NOMO-1 treated with dmso at 0.1 percent for 144 hours (cell line): ENCODE measurements around the gene NOL12.
A peak's percentile ranks its signal among the peaks of the same experiment; 100 is the strongest.
"Not testable (repeated sequence)": the region's sequence is repeated elsewhere in the genome, so short reads cannot be mapped to it uniquely, and the experiment has no call there.

Source experiments
- DNase-seq: peaks from one replicate; lab custom pipeline; 2025; ENCODE audit not compliant: unreplicated experiment; lab: John Stamatoyannopoulos, UW

NOL12 gene

GRCh38 chr22:37679670-37680069 lies 6.5 kb upstream of the NOL12 start:
- no peak for DNase-seq

GRCh38 chr22:37680191-37680851 lies 5.8 kb upstream of the NOL12 start:
- no peak for DNase-seq

- no peak for DNase-seq
Measured at GRCh38 chr22:37681001-37681424, 5.1 kb upstream of the NOL12 start.

- peak; percentile 48 for DNase-seq
Measured at GRCh38 chr22:37681556-37682049, 4.5 kb upstream of the NOL12 start.

GRCh38 chr22:37684803-37685615 lies 1.1 kb upstream of the NOL12 start:
- no peak for DNase-seq

- no peak for DNase-seq
Measured at GRCh38 chr22:37690407-37690806, 4.3 kb downstream of the NOL12 start.

GRCh38 chr22:37690901-37691504 lies 4.9 kb downstream of the NOL12 start:
- DNase-seq = no peak

GRCh38 chr22:37692627-37693285 lies 6.6 kb downstream of the NOL12 start:
- no peak for DNase-seq

- not testable (repeated sequence) for DNase-seq
Measured at GRCh38 chr22:37694131-37694530, 8.0 kb downstream of the NOL12 start.

GRCh38 chr22:37696260-37696656 lies 10.1 kb downstream of the NOL12 start:
- DNase-seq = not testable (repeated sequence)

- DNase-seq = no peak
Measured at GRCh38 chr22:37696657-37697537, 10.8 kb downstream of the NOL12 start, which contains the start of gene TRIOBP. Gene TRIOBP, plus strand, starts transcription at chr22:37697048. Its CDS starts 4,318 bp downstream, at chr22:37701366.

GRCh38 chr22:37697538-37697835 lies 11.3 kb downstream of the NOL12 start:
- DNase-seq = no peak

GRCh38 chr22:37701141-37701786 lies 15.1 kb downstream of the NOL12 start:
- DNase-seq = no peak

GRCh38 chr22:37703906-37704305 lies 17.8 kb downstream of the NOL12 start:
- DNase-seq = no peak

GRCh38 chr22:37704645-37705044 lies 18.5 kb downstream of the NOL12 start:
- DNase-seq = no peak

GRCh38 chr22:37705205-37705604 lies 19.1 kb downstream of the NOL12 start:
- no peak for DNase-seq

GRCh38 chr22:37708580-37709444 lies 22.7 kb downstream of the NOL12 start:
- DNase-seq = no peak

GRCh38 chr22:37709445-37709765 lies 23.3 kb downstream of the NOL12 start:
- DNase-seq = no peak

- DNase-seq = no peak
Measured at GRCh38 chr22:37710675-37711074, 24.5 kb downstream of the NOL12 start.
